ENCODE measurements around the gene GSTT2B.
"Not testable (repeated sequence)": the region's sequence is repeated elsewhere in the genome, so short reads cannot be mapped to it uniquely, and the experiment has no call there.

Gene GSTT2B, protein sequence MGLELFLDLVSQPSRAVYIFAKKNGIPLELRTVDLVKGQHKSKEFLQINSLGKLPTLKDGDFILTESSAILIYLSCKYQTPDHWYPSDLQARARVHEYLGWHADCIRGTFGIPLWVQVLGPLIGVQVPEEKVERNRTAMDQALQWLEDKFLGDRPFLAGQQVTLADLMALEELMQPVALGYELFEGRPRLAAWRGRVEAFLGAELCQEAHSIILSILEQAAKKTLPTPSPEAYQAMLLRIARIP

DNA sequence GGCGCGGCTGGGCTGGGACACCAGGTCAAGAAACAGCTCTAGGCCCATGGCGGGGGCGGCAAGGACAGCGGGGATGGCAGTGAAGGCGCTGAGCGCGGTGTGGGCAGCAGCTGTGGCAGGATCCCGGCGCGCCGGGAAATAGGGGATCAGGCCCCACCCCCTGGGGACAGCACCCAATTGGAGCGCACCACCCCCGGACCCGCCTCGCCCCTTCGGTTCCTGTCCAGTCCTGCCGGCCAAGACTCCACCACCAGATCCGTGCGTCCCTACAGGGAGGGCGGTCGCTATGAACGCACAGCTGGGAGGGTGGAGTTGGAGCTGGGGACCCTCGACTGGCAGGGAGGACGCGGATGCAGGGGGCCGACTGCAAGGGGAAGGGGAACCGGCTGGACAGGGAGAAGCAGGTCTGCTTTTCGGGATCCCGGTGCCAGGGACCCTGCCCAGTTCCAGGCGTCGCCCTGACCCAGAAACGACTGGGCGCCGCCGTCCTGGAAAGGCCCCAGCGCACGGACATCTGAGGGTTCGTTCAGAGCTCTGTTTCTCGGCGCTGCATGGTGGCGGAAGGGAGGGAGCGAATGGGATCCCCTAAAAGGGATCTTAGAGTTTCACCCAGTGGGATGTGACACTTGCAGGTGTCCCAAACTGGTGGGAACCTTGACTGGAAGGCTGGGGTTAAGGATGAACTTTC is at the start of gene GSTT2B:
TSS of gene GSTT2B (minus strand) at position 112 of the 688 bp plus-strand sequence. CDS start at position 48, 64 bp downstream.
- not testable (repeated sequence) for DNase-seq

DNA sequence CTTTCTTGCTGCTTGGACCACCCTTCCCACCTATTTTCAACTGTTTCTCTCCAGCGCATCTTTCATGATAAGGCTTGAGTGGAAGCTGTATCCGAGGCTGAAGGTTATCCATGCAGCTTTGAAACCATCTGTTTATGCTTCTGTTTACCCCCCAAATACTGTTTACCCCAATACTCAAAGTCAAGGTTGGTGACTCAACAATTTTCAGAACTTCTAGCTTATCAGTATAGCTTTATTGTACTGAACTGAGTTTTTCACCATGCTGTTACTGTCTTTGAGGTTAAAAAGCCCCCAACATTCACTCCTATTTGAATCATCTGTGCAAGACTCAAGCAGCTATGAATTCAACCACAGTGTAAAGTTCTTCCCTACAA is 49.0 kb upstream of the GSTT2B start:
- DNase-seq, result no peak

DNA sequence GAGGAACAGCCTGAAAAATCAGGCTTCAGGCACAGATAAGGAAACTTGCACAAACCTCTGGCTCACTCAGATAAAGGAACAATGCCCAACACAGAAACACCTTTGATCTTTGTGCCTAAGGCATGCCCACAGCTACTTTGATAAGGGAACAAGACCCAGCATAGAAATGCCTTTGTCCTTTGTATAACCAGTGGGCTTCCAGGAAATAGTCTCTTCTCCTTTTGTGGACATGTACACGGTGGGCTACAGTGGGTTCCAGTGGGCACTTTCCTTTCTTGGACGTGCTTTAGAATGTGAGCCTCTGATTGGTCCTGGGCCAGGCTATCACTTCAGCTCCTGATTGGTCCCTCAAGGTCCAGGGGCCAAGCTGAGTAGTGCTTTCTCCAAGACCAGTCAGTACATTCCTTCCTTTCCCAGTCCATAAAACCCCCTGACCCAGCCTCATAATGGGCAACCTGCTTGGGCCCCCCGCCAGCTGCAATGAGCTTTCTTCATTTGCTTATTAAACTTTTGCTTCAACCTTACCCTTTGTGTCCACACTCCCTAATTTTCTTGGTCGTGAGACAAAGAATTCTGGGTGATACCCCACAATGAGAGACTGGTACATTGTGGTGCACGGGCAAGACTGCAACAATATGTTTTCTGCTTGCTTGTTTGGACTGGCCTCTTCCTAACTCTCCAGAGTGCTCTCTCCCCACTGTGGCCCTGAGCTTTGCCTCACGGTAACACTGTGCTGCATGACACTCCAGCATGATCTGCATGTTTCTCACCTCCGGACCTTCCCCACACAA is 48.4 kb upstream of the GSTT2B start:
- no peak for DNase-seq

DNA sequence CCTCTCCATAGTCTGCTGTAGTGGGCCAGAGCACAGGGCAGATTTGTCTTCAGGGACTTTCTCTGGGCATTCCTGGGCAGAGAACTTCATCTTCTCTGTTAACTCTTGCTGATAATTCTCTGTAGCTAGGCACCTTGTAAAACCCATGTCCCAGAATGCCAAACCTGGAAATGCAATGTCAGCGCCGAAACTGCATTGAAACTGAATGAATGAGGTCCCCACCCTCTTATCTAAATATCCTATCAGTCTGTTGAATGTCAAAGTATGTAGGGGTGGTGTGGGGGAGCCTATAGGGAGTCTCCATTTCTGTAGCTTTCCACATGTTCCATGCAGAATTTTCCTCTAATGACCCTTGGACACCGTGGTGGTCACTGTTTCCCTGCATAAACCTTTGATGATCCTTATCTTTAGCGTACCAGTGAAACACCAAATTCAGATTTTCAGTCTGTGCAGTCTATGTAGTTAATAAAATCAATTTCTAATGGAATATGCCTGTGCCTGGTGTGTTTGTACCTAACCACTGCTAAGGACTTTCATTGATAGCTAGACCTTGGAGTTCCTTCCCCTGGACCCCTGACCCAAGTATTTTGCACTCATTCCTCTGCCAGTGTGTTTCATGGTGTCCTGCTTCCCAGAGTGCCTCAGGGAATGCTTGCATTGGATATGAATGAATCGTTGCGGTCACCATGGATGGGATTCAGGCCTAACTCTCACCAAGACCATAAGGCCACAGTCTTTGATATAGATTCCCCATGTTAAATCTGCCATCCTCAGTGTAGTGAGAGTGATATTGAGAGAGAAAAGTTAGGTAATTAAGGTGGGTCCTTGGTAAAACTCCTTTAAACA is 47.6 kb upstream of the GSTT2B start:
- no peak for DNase-seq

DNA sequence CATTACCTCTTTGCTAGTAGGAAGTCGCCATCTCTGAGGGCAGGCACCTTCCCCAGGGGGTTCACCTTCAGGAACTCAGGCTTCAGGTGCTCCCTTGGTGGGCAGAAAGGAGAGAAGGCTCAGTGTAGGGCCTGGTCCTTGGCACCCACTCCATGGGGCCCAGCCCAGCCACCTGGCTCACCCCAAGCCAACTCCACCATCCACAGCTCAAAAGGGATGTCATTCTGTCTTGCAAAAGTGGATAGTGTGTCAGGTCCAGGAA is 47.0 kb upstream of the GSTT2B start:
- DNase-seq, result no peak

DNA sequence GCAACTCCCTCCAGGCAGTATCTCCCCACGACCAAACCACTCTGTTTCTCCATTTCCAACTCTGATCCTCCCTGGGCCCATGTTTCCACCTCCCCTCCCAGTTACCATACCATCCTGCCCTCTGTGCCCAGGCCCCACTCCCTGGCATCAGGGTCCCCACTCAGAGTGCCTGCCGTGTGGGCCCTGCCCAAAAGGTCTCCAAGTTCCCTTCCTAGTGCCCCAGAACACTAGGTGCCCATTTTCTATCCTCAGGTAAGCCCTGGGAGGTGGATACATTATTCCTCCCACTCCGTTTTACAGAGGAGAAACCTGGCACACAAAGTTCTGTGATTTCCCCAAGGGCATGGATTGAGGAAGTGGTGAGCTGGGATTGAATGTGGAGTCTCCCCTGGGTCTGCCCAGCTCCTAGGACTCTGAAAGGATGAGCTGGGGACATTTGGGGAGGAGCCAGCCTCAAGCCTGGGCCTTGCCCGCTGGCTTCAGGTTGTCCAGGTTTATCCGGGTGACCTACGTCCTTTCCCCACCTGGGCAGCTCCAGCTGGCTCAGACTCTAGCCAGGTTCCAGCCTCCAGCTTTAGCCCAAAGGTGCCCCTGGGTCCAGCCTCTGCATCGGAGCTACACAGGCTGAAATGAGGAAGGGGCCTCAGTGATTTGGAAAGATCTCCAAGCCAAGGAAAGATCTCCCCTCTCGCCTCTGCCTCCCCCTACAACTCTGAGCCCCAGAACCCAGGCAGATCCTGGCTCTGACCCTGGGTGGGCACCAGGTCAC is 46.4 kb upstream of the GSTT2B start:
- no peak for DNase-seq

DNA sequence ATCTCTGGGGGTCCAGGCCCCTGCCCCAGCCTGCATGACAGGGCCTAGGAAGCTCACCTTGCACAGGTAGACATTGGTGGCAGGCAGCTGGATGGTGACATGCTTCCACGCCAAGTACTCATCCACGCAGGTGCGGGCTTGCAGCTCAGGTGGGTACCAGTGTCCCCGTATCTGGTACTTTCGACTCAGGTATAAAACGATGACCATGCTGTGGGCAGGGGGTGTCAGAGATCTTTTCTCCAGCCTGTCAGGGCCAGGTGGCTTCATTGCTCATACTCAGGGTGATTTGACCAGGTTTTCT is 45.9 kb upstream of the GSTT2B start:
- DNase-seq, result no peak

DNA sequence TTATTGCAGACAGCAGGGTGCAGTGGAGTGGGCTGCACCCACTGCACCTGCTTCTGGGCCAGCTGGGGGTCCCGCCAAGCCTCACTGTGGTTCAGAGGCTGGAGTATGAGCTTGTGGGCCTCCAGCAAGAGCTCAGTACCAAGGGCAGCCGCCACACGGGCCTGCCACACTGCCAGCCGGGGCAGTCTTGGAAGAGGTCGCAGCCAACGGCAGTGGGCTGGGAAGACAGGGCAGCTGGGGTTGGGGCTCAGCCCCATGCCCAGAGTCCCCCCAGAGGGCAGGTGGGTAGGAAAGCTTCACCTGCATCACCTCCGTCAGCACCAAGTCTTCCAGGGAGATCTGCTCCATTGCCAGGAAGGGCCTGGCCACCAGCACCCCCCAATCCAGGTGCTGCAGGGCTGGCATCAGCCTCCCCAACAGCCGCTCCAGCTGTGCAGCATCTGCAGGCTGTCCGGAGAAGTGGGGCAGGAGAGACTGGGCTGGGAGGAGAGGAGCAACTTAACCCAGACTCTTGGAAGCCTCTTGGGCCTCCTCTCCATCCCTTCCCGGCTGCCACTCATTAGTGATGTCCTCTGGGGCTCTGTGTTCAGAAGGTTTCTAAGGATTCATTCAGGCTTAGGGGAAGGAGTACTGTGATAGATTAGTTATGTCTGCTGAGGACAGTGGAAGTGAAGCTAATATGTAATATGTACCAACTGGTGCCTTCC is 45.4 kb upstream of the GSTT2B start:
- no peak for DNase-seq

DNA sequence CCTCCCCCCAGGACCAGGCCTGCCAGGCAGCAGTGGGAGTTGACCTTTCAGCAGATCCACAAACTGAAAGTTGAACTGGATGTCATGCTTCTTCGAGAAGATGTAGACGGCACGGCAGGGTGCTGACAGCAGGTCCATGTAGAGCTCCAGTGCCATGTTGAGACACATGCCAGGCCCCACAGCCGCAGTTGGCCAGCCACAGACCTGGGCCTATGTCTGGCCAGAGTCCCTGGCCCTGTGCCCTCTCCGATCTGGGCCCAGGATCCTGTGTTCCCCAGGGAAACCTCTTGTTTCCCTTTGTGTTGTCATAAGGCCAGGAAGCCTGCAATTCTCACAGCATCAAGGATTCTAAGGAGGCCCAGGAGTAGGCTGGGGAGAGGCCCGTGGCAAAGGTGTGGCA is 44.2 kb upstream of the GSTT2B start, which contains the start of gene GSTT4:
TSS of gene GSTT4 (minus strand) at position 253 of the 400 bp plus-strand sequence. CDS start at position 156, 97 bp downstream.
- DNase-seq, result no peak

DNA sequence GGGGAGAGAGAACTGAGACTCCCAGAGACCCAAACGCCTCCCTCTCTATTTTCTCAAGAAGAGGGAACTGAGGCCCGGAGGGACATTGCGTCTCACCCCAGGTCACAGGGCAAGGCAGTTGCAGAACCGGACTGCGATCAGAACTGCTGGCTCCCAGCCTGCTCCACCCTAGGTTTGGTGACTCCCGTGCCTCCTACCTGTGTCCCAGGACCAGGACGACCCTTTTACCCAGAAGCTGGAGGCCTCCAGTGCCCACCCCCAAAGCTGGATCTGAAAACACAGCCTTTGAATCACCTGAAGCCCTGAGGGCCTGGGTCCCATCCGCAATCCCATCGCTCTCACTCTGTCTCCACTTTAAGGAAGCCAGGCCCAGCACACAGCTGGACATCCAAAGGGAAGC is 42.9 kb upstream of the GSTT2B start:
- no peak for DNase-seq

DNA sequence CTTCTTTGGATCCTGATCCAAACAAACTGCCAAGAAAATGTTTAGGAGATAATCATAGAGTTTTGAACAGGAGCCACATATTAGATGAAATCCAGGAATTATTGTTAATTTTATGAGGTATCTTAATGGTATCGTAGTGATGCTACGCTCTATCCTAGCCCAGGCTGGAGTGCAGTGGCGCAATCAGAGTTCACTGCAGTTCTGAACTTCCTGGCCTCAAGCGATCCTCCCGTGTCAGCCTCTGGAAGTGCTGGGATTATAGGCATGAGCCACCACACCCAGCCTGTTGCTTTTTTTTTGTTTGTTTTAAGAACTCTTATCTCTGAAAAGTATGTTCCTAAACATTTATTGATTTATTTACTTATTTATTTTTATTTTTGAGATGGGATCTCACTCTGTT is 41.9 kb upstream of the GSTT2B start:
- DNase-seq, result no peak

DNA sequence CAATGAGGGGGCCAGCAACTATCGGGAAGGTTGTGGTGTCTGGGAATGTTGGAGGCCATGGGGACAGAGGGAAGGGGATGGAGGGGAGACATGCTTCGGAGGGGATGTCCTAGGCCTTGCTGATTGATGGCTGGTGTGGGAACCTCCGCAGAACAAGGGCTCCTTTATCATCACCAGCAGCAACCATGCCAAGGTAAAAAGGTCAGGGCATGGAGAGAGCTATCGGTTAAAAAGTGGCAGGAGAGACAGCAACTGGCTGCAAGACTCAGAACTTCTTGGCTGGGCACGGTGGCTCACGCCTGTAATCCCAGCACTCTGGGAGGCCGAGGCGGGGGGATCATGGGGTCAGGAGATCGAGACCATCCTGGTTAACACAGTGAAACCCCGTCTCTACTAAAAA is 41.3 kb upstream of the GSTT2B start:
- no peak for DNase-seq

DNA sequence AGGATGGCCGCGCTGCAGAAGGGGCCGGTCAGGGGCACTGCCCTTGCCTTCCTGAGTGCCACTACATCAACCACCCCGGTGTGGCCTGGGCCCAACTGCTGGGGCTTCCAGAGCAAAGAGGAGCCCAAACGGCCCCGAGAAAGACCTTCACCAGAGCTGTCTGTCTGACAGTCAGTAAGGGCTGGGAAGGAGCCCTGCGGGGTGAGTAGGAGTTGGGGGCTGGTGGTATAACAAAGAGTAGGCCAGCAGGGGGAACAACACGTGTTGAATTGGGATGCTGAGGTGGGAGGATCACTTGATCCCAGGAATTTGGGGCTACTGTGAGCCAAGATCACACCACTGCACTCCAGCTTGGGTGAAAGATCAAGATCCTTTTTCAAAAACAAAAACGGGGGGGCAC is 40.3 kb upstream of the GSTT2B start:
- DNase-seq, result no peak

DNA sequence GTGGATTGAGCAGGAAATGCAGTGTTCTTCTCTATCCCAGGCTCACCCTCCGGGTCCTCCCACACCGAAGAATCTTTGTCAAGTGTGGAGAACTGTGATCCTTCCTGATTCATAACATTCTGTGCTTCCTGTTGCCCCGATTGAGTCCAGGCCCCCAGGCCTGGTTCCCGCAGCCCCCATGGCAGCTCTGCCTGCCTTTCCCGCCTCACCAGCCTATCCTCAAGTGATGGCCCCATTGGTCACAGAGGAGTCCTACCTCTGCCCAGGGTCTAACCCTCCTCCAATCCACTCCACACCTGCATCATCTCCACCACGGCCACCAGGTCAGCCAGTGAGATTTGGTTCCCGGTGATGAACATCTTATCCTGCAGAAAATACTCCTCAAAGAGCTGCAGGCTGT is 38.8 kb upstream of the GSTT2B start:
- not testable (repeated sequence) for DNase-seq

DNA sequence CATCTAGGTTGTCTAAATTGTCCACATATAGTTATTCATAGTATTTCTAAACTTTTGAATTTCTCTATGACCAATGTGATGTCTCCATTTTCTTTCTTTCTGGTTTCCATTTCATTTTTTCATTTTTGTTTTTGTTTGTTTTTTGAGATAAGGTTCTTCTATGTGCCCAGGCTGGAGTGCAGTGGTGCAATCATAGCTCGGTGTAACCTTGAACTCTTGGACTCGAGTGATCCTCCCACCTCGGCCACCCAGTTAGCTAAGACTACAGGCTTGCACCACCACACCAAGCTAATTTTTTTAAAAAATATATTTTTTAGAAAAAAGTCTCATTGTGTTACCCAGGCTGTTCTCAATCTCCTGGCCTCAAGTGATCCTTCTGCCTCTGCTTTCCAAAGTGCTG is 36.1 kb upstream of the GSTT2B start:
- no peak for DNase-seq

DNA sequence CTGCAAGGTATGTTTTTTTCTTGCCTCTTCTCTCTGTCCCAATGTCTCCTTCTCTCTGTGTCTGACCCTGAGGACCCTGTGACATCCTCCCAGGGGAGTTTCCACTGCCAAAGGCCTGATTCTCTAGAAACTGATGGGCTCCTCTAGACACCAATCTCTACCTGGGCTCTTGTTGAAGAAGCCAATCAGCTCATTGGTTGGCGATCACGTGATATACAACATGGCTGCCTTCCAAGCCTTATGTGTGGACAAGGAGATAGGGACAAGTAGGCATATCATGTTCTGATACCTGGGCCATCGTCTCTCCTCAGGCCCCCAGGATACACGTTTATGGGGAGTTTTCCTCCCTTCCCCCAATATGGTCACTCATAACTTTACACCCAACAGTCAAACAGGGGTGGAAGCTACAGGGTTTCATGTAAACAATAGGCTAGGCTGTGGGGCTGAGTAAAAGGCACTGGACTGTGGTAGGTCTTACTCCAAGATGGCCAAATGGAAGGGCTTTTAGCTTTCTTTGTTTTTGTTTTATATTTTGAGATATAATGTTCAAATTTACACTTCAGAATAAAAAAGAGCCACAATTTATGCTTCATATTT is 32.7 kb upstream of the GSTT2B start:
- DNase-seq, result not testable (repeated sequence)

DNA sequence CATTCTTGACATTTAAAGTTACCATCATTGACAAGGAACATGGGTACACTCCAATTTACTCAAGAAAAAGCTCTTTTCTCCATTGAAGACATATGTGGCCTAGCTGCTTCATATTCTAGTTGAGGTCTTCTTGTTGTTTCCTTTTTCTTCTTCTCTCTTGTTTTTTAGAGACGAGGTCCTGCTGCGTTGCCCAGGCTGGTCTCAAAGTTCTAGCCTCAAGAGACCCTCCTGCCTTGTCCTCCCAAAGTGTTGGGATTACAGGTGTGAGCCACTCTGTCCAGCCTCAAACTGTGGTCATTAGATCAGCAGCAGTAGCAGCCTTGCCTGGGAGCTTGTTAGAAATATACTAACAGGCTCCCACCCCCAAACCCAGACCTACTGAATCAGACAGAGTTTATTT is 32.1 kb upstream of the GSTT2B start:
- DNase-seq, result not testable (repeated sequence)

DNA sequence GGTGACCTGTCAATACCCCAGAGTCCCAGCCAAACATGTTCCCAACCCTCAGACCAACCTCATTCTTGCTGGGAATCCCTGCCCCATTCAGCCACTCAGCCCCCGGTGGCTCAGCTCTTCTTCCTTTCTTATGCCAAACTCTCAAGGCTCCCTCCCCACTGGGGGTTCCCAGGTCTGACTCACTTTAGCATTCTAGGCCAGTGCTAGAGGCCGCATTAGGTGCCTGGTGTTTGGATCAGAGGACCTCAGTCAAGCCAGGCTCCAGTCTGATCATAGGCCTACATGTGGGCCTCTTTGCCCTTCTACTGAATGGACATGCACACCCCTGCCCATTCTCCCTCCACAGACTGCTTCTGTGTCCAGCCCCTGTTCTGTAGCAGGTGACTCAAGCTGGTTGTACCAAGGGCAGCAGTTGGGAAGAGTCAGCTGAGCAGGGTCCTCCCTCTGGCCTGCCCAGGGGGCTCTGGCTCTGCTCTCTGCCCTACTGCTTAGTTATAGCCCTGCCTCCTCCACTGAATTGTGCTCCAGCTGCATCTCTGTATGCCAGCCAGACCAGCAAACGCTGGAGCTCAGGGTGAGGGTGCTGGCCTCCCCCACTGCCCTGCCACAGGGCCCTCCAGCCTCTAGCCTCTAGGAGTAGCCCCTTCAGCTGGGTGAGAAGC is 28.7 kb upstream of the GSTT2B start:
- DNase-seq, result not testable (repeated sequence)

DNA sequence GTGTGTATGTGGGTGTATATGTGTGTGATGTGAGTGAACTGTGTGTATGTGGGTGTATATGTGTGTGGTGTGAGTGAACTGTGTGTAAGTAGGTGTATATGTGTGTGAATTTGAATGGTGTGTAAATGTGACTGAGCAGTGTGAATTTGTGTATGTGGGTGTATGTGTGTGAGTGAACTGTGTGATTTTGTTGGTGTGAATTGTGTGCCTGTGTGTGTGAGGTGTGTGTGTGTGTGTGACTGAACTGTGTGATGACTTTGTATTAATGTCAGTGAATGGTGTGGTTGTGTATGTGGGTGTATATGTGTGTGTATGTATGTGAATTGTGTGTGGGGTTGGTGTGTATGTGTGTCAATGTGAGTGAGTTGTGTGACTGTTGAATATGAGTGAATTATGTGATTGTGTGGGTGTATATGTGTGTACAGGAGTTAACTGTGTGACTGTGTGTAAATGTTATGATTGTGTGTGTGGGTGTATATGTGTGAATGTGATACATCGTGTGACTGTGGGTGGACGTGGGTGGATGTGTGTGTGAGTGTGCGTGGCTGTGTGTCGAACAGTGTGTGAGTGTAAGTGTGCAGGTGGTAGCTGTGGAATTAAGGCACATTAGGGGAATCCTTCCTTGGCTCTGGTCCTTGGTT is 25.7 kb upstream of the GSTT2B start:
- DNase-seq, result not testable (repeated sequence)

DNA sequence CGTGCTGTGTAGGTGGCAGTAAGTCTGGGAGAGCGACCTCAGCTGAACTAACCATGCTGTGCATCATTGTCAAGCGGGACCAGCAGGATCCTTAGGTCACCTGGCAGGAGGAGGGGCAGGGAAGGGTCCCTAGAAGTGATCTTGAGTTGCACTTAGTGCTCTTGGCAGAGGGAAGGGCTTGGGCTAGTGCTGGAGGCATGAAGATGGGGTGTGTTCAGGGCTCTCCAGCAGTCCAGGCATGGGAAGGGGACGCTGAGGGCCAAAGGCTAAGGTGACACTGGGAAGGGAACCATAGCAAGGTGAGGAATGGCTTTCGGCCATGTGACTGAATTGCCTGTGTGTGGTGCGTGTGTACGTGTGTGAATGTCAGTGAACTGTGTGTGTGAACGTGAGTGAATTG is 25.1 kb upstream of the GSTT2B start:
- DNase-seq, result not testable (repeated sequence)
